ENCODE measurements around the gene STRN3.

The STRN3 gene

GRCh38 chr14:31027847-31028246 is 1.7 kb upstream of the STRN3 start:
- no peak for TF ChIP-seq CTCF (IDR thresholded peaks at IDR 0.05; ENCODE audit: low read depth, low read length)
- Histone ChIP-seq H3K9me3 (no peaks in the 10 kb centered on the region), H3K4me3 (ENCODE audit: low read depth, low read length) (no peak overlapping the region; the same call in 1 of the 2 replicates), H3K27me3 (no peaks in the 10 kb centered on the region), H3K36me3 (peaks cover 5% of the 10 kb centered on the region; the same call in 1 of the 2 replicates), H3K4me1 (no peaks in the 10 kb centered on the region)
- no peak for DNase-seq

DNA sequence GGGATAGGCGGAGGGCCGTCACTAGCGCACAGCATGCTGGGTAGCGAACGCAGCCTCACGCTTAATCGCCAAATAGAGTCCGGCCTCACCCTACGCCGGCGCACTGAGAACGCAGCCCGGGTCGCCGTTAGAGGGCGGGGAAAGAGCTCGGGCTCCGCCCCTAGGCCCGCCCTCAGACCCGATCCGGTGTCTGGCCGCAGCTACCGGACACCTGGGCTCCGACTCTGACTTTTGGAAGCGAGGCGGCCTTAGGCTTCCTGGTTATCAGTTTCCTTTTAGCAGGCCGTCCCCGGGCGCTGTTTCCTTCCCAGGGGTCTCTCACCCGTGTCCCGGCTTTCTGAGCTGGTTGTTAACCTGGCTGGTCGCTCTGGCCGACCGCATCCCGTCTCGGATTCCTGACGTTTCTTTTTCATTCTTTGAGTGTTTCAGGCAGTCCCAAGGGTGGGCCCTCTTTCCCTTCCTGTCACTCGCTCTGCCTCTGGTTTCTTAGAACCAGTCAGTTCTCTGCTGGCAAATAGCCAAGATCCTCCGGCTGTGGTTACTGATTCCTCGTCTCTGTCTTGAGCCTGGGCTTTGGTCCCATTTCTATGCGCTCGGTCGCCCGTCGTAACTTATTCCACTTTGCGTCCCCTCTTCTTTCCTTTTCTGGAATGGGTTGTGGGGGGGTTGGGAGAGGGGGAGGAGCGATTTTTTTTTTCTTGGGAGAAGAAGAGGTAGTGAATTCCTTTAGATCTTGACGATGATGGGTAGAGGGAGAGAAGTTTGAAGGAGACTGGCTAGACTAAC is 464 bp upstream of the STRN3 start:
- no peak for TF ChIP-seq CTCF (IDR thresholded peaks at IDR 0.05; ENCODE audit: low read depth, low read length)
- no peaks in the 10 kb centered on the region for H3K27me3 ChIP-seq
- DNase-seq = peak; percentile 96
- peaks cover 8% of the 10 kb centered on the region for H3K36me3 ChIP-seq
- peak overlapping the region; percentile 81 for H3K4me3 ChIP-seq (ENCODE audit: low read depth, low read length)
- H3K4me1 ChIP-seq = no peaks in the 10 kb centered on the region
- H3K9me3 ChIP-seq = no peaks in the 10 kb centered on the region

GRCh38 chr14:31025367-31026076 is 657 bp downstream of the STRN3 start, which contains the start of gene AP4S1:
AP4S1 (plus strand) TSS chr14:31025649; CDS start chr14:31066197, 40,548 bp downstream.
- no peaks in the 10 kb centered on the region for H3K4me1 ChIP-seq
- peak; percentile 63 for DNase-seq
- TF ChIP-seq CTCF (IDR thresholded peaks at IDR 0.05; ENCODE audit: low read depth, low read length) = no peak

DNA sequence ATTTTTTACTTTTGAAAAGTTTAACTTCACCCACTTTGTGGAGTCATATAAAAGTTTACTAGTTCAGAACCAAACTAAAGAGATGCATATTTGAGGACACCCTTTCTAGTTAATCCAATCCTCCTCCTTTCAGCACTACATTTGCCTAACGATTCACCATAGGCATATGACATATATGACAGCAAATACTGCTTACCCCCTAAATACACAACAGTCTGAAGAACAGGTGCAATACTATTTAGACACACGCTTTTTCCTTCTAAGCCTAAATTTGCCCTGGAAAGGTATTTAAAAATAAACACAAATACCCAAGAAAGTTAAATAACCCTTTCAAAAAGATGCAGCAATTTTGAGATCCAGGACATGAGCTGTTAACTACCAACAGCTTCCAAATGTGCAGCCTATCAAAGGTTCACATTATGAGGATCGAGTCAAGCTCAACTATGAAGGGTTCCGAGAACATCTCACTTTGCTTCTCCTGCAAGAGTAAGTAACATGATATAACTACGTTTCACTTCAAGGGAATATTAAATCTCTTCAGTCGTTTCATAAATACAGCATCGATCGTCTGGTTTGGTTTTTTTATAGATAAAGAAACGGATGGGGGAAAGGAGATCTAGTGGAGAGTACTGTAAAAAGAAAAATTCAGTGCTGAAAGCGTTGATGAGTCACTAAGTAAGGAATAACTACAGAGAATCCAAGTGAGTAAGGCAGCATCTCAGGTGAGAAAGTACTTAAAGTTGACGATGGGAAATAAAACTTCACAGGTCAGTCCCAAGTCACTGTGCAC is 1.4 kb downstream of the STRN3 start:
- TF ChIP-seq CTCF (IDR thresholded peaks at IDR 0.05; ENCODE audit: low read depth, low read length) = no peak
- DNase-seq = no peak
- Histone ChIP-seq H3K27me3 (no peaks in the 10 kb centered on the region), H3K4me3 (ENCODE audit: low read depth, low read length) (peak overlapping the region; percentile 81), H3K9me3 (no peaks in the 10 kb centered on the region), H3K4me1 (no peaks in the 10 kb centered on the region), H3K36me3 (peaks cover 22% of the 10 kb centered on the region)

More at GRCh38 chr14:31025367-31026076, 657 bp downstream of the STRN3 start, which contains the start of gene AP4S1:
- Histone ChIP-seq H3K27me3 (no peaks in the 10 kb centered on the region), H3K9me3 (no peaks in the 10 kb centered on the region), H3K36me3 (peaks cover 19% of the 10 kb centered on the region), H3K4me3 (ENCODE audit: low read depth, low read length) (peak within 1 kb of the TSS; percentile 81)

DNA sequence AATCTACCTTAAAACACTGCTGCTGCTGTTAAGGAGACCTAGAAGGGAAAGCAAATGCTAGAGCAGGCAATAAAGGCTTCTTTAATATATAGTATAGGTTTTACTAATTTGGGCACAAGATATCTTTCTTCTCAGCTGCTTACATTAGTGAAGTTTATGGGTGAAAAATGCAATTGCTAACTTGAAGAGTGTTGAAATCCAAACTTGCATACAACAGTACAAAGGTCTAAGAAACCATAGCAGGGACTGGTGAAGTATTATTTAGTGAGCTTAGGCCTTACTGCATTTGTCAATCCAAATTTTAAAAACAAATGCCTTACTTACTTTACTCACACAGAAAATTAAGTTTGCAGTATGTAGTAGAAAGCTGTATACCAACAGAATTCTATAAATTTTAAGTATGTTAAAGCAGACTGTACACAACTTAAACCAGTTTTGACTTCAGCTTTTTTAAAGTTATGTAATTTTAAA is 2.1 kb downstream of the STRN3 start:
- no peak for DNase-seq
- Histone ChIP-seq H3K4me1 (no peaks in the 10 kb centered on the region), H3K4me3 (ENCODE audit: low read depth, low read length) (peak overlapping the region; percentile 81), H3K27me3 (no peaks in the 10 kb centered on the region), H3K9me3 (no peaks in the 10 kb centered on the region), H3K36me3 (peaks cover 22% of the 10 kb centered on the region)
- no peak for TF ChIP-seq CTCF (IDR thresholded peaks at IDR 0.05; ENCODE audit: low read depth, low read length)

Data from BE2C (cell line).